Activated naive CD4-positive, alpha-beta T cell treated with anti-CD3 and anti-CD28 coated beads, Interleukin-2, amount 50 U/mL, for 72 hours (primary cell): ENCODE data around the gene SAMD8. TPM values are rescaled to one million over a fixed set of nuclear protein-coding genes. Genes with fewer than 3 reads are reported as not detected.
"Not testable (repeated sequence)": the region's sequence is repeated elsewhere in the genome, so short reads cannot be mapped to it uniquely, and the experiment has no call there.

ENCODE experiments used
- ATAC-seq, 2 donors: fragments of 150-1000 bp; cut with Tn5 transposase; 2 replicates each; pipeline ENCODE4 v1.10.0; 2021; ENCODE audit warnings: mild to moderate bottlenecking in 2 of 2, moderate library complexity in 2 of 2
- DNase-seq, 2 donors: peaks; one replicate each; pipeline ENCODE4 v3.0.0; 2021 to 2022; ENCODE audit warnings: low spot score in 2 of 2
- H3K27ac Mint-ChIP-seq, 2 donors: one replicate each; pipeline ENCODE4 v1.8.0; 2022; ENCODE audit warnings: mild to moderate bottlenecking in 2 of 2, mixed read lengths in 2 of 2
- H3K36me3 Mint-ChIP-seq, 2 donors: one replicate each; pipeline ENCODE4 v1.8.0; 2022; ENCODE audit warnings: mixed read lengths in 2 of 2
- H3K9me3 Mint-ChIP-seq, 2 donors: one replicate each; pipeline ENCODE4 v1.8.0; 2022; ENCODE audit warnings: mixed read lengths in 2 of 2
- total RNA-seq, 2 donors: library from RNA; stranded (reverse); gene quantifications; one replicate each; pipeline ENCODE4 v1.2.3, GENCODE V29; 2022

SAMD8 gene
- total RNA-seq, 2 donors from 2014 or later: 24.9 to 32.2 TPM

DNA sequence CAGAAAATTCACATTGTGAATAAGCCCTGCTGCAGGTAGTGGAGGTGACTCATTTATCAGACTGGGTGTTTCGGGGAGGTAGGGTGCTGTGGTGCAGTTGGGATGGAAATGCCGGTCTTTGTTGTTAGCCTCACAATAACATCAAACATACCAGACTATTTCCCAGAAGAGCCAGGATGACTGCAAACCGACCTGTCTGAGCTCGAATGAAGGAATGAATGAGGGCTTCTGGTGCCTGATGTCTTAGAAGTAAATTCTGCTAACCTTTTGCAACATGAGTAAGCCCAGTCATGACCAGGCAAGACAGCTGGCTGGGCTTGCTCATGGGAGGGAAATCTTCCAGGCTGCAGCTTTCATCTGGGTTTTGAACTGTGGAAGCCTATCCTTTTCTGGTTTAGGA, 96.7 kb downstream of the SAMD8 start:
- H3K27ac Mint-ChIP-seq: peak overlapping the region; percentile 74 to 89
- H3K9me3 Mint-ChIP-seq: no peaks in the 10 kb centered on the region
- peaks cover 22 to 24% of the 10 kb centered on the region in 2 donors for H3K36me3 Mint-ChIP-seq
- peak in 1 of 2 donors; percentile 16 for DNase-seq
- peak in 1 of 2 donors; percentile 34 for ATAC-seq

DNA sequence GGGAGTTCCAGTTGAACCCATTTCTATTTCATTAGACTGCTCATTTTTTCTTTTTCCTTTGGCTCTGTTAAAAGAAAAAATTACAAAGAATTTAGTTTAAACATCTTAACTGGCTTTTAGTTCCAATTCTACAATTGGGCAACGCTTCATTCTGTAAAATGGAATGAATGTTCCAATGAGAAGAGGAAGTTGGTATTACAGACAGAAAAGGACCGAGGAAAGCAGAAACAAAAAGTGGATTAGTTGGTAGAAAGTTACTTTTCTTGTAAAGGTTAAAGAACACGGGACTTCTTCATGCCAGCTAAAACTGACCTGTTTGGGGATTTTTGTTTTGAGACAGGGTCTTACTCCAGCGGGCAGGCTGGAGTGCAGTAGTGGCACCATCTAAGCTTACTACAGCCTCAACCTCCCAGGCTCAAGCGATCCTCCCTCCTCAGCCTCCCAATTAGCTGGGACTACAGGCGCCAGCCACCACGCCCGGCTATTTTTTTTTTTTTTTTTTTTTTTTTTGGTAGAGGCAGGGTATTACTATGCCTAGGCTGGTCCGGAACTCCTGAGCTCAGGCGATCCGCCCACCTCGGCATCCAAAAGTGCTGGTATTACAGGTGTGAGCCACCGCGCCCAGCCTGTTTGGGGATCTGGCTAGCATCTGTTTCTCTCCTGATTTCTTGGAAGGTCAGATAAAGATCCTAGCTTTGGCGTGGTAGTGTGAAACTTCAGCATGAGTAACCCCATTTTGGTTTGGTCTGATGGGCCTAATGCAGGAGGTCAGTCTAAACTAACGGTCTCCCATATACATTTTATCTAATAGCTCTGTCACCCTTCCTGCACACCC, 97.8 kb downstream of the SAMD8 start:
- ATAC-seq (peak in 1 of 2 donors; percentile 0), DNase-seq (no peak)
- Mint-ChIP-seq H3K9me3 (no peaks in the 10 kb centered on the region), H3K27ac (peak overlapping the region; percentile 98 to 100), H3K36me3 (peaks cover 29% of the 10 kb centered on the region in 2 donors)

DNA sequence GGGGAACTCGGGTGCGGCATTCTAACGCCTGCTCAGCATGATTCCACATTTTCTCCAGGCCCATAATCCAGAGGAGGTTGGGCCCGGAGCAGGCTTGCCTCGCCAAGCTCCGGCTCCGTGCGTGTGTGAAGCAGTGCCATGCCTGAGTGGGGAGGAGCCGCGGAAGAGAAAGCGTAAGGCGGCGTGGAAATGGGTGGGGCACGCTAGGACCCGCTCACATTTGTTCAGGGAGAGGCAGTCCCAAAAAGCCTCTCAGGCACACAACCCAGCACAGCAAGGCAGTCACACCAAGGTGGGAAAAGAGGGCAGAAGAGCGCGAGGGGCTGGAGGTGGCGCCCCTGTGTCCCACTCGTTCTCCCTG, 98.4 kb downstream of the SAMD8 start:
- ATAC-seq: peak; percentile 63 to 65
- H3K27ac Mint-ChIP-seq: peak overlapping the region; percentile 98 to 100
- DNase-seq: peak in 1 of 2 donors; percentile 67
- peaks cover 29 to 35% of the 10 kb centered on the region in 2 donors for H3K36me3 Mint-ChIP-seq
- H3K9me3 Mint-ChIP-seq: no peaks in the 10 kb centered on the region

DNA sequence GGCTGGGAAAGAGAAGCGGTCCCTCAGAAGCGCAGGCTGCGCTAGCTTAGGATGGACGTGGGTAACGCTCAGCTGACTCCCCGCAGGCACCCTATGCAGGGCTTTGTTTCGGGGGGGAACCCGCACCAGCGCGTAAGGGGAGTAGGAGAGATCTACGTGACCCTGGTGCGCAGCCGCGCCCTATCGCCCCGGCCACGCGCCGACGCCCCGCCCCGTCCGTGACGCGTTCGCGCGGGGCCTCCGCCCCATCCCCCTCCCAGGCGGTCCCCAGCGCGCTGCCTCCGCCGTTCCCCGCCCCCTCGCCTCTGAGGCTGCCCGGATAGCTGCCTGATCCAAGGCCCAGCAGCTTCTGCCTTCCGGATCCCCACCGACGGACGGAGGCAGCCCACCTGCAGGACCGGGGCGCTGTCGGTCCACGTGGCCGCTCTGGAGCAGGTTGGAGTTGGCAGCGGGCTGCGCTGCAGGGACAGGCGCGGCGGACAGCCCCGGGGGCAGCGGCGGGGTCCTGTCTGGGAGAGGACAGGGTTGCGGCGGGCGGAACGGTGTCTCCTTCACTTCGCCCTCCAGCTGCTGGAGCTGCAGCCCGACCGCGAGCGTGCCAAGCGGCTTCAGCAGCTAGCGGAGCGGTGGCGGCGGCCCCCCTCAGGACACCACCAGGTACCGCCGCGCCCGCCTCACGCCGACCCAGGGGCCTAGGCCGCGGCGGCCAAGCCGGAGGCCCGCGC, 99.0 kb downstream of the SAMD8 start, which contains the start of gene VDAC2:
Gene VDAC2, plus strand, starts transcription at position 515 of the 725 bp plus-strand sequence. CDS start 363 bp downstream, outside the sequence.
- Mint-ChIP-seq H3K36me3 (peaks cover 29 to 36% of the 10 kb centered on the region in 2 donors), H3K27ac (peak within 1 kb of the TSS; percentile 98 to 100), H3K9me3 (no peaks in the 10 kb centered on the region)
- DNase-seq: peak; percentile 94 to 96
- peak; percentile 90 to 92 for ATAC-seq

DNA sequence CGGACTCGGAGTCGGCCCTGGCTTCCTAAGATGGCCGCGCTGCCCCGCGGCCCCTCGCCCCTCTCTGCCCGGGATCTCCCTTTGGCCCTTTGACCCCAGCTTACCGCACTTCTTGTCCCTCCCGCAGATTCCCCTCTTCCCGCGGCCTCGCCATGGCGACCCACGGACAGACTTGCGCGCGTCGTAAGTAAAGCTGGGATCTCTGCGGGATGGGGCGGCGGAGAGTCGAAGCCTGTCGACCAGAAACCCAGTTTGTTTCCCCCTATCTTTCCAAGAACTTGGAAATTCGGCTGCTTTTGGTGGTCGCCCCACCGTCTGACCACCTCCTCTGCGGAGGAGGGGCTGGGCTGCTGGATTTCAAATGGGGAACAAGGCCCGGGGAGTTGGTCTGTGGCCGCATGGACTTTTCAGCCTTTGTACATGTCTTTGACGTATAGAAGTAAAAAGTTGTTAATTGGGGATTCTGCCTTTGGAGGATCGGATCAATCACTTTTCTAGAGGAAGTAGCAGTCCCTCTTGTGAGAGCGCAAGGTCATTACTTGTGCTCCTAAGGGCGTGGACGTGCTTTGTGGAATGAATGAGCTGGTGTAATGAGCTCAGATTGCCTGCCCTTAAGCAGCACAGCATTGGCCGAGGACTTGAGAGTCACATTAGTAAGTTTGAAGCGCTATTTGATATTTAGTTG, 99.7 kb downstream of the SAMD8 start:
- Mint-ChIP-seq H3K27ac (peak overlapping the region; percentile 98 to 99), H3K9me3 (no peaks in the 10 kb centered on the region), H3K36me3 (peaks cover 33 to 42% of the 10 kb centered on the region in 2 donors)
- peak in 1 of 2 donors; percentile 28 for ATAC-seq
- DNase-seq: peak in 1 of 2 donors; percentile 32

DNA sequence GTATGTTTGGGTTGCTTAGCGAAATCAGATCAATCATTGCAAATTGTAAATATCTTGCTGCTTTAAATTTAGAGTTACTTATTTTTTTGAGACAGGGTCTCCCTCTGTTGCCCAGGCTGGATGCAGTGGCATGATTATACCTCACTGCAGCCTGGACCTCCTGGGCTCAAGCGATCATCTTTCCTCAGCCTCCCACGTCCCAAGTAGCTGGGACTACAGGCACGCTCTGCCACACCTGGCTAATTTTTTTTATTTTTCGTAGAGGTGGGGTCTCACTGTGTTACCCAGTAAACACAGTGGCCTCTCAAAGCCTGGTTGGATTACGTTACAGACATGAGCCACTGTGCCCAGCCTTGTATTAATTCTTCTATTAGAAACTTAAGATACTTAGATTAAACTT, 100.9 kb downstream of the SAMD8 start:
- Mint-ChIP-seq H3K36me3 (peaks cover 38 to 42% of the 10 kb centered on the region in 2 donors), H3K27ac (peak overlapping the region; percentile 98 to 99), H3K9me3 (no peaks in the 10 kb centered on the region)
- DNase-seq (no peak), ATAC-seq (no peak)

DNA sequence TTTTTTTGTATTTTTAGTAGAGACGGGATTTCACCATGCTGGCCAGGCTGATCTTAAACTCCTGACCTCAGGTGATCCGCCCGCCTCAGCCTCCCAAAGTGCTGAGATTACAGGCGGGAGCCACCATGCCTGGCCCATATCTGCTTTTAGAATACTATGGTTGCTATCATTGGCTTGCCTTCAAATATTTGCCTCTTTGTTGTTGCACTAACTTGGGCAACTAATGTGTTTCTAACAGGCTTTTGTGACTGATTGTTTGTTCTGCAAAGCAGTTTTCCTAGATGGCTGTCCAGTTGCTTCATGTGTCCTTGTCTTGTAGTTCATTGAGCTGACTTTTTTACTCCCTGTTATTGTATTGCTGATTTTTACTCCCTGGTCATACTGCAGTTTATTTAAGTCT, 108.8 kb downstream of the SAMD8 start:
- H3K36me3 Mint-ChIP-seq: peaks cover 16 to 59% of the 10 kb centered on the region in 2 donors
- ATAC-seq: no peak

DNA sequence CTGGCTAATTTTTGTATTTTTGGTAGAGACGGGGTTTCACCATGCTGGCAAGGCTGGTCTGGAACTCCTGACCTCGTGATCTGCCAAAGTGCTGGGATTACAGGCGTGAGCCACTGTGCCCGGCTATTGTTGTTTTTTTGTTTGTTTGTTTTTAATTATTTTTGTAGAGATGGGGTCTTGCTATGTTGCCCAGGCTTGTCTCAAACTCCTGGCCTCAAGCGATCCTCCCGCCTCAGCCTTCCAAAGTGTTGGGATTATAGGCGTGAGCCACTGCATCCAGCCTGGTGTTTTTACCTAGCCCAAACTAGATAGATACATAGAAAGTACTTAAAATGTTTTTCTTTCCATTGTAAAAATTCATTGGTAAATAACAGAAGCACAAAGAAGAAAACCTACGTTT, 110.0 kb downstream of the SAMD8 start:
- Mint-ChIP-seq H3K36me3 (peaks cover 8 to 55% of the 10 kb centered on the region in 2 donors), H3K27ac (peak overlapping the region in 1 of 2 donors; percentile 17)
- DNase-seq, ATAC-seq, H3K9me3 Mint-ChIP-seq: not testable (repeated sequence)

More for the DNA sequence above, 108.8 kb downstream of the SAMD8 start:
- H3K27ac Mint-ChIP-seq: peak overlapping the region; percentile 17 to 78
- no peak for DNase-seq
- no peaks in the 10 kb centered on the region for H3K9me3 Mint-ChIP-seq

DNA sequence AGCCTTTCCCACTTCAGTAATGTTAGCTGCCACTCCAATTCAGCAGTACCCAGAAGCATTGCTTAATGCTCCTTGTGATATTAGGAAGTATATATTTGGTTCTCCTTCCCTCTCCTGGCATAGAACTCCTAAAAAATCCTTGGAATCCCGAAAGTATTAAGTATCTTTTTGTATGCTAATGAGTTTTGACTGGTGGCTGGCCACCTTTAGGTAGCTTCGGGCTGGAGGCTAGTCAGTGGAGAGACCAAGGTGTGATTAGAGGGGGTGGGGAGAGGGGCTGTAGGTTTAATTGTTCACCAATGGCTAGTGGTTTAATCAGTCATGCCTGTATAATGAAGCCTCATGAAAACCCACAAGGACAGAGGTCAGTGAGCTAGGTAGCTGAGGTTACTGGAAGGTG, 112.1 kb downstream of the SAMD8 start:
- DNase-seq (no peak), ATAC-seq (no peak)
- Mint-ChIP-seq H3K9me3 (no peaks in the 10 kb centered on the region), H3K36me3 (peaks cover 3 to 53% of the 10 kb centered on the region in 2 donors), H3K27ac (peak overlapping the region; percentile 48 to 79)

DNA sequence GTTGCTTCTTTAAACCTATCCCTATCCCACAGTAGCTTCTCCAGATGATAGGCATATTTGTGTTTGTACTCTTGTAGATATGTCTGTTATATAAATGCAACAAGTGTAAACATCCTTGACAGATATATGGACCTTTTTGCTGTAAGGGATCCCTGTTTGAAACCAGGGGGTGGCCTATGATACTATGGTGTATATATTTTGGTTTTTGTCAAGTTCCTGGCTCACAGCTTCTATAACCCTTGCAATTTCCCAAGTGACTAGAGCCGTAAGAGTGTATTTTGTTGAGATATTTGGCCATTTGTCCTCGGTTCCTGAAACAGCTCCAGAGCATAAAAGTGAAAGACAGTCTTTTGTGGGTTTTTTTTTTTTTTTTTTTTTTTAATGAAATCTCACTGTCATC, 114.6 kb downstream of the SAMD8 start:
- no peak for ATAC-seq
- peaks cover 6 to 46% of the 10 kb centered on the region in 2 donors for H3K36me3 Mint-ChIP-seq
- no peak for DNase-seq
- H3K27ac Mint-ChIP-seq: peak overlapping the region; percentile 35 to 72
- no peaks in the 10 kb centered on the region for H3K9me3 Mint-ChIP-seq

DNA sequence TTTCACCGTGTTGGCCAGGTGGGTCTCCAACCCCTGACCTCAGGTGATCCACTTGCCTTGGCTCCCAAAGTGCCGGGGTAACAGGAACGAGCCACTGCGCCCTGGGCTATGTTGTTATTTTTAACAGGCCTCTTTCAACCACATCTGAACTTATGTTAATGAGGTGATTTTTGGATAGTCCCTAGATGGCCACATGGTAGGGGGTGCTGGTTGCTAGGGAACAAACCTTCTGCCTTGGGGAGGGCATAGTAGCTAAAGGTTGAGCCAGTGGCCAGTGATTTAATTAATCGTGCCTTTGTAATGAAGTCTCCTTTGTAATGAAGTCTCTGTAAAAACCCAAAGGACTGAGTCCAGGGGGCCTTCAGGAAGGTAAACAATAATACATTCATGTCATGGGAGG, 115.2 kb downstream of the SAMD8 start:
- Mint-ChIP-seq H3K9me3 (no peaks in the 10 kb centered on the region), H3K27ac (peak overlapping the region; percentile 35 to 72), H3K36me3 (peaks cover 9 to 47% of the 10 kb centered on the region in 2 donors)
- no peak for DNase-seq
- ATAC-seq: no peak

DNA sequence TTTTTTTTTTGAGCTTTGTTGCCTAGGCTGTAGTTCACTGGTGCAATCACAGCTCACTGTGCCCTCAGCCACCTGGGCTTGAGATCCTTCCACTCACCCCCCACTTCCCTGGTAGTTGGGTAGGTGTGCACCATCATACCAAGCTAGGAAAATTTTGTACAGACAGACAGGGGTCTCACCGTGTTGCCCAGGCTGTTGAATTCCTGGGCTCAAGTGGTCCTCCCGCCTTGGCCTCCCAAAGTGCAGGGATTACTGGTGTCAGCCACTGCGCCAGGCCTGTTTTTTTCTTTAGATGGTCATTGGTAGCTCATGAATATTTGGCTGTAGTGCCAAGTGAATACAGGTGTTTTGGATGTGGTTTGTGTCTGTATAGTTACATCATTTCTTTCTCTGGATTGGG, 116.8 kb downstream of the SAMD8 start:
- peaks cover 16 to 39% of the 10 kb centered on the region in 2 donors for H3K36me3 Mint-ChIP-seq
- peak overlapping the region; percentile 62 to 75 for H3K27ac Mint-ChIP-seq
- DNase-seq: no peak
- H3K9me3 Mint-ChIP-seq: no peaks in the 10 kb centered on the region
- ATAC-seq: no peak

DNA sequence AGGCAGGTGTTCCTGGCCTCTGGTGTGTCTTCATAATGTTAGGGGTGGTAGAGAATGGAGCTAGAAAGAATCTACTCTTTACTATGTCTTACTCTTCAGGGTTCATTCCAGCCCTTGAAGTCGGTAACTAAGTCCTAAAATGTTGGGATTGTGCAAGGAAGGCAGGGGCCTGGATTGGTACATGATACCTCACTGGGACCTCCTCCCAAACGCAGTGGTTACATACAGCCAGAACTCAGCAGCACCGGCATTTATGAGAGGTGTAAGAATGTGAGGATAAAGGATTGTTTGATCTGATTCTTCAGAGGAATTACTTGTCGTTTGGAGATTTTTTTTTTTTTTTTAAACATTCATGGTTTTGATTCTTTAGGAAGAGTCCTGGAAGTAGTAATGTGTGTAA, 117.4 kb downstream of the SAMD8 start:
- Mint-ChIP-seq H3K27ac (peak overlapping the region; percentile 62 to 75), H3K36me3 (peaks cover 21 to 33% of the 10 kb centered on the region in 2 donors), H3K9me3 (no peaks in the 10 kb centered on the region)
- no peak for DNase-seq
- no peak for ATAC-seq

DNA sequence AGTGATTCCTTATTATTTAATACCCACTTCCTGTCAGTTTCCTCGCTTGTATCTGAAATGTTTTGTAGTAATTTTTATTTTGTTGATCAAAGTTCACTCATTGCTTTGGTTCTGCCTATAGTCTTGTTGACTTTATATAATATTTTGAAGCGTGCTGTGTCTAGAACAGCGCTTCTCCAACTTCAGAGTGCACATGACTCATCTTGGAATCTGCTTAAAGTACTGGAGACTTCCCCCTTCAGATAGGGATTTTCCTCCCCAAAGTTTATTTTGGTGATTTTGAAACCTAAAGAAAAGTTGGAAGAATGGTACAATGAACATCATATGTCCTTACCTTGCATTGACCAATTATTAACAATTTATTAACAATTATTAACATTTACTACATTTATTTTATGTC, 118.5 kb downstream of the SAMD8 start:
- Mint-ChIP-seq H3K9me3 (no peaks in the 10 kb centered on the region), H3K27ac (peak overlapping the region in 1 of 2 donors; percentile 62), H3K36me3 (peaks cover 21 to 22% of the 10 kb centered on the region in 2 donors)
- ATAC-seq (no peak), DNase-seq (no peak)

DNA sequence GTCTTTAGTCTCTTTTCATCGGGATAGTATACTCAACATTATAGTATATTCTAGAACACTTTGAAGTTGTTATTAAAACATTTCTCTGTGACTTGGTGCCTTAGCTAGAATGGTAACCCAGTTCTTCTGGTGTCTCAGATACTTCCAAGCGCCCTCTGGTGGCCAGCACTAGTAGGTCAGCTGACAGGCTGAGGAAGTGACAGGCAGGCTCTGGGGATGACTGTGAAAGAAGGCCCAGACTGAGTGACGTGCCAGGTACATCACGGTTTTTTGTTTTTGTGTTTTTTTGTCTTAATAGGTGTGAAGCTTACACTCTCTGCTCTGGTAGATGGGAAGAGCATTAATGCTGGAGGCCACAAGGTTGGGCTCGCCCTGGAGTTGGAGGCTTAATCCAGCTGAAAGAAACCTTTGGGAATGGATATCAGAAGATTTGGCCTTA, 119.2 kb downstream of the SAMD8 start:
- Mint-ChIP-seq H3K27ac (peak overlapping the region; percentile 81 to 94), H3K9me3 (no peaks in the 10 kb centered on the region), H3K36me3 (peaks cover 17 to 21% of the 10 kb centered on the region in 2 donors)
- DNase-seq (peak; percentile 86 to 93), ATAC-seq (peak; percentile 37 to 52)
